NB4 (cell line): Measurements from ENCODE around the gene ARL4A.

Experiments used
- MAX ChIP-seq: IDR thresholded peaks from 2 replicates; pipeline ENCODE4 v1.6.1; 2011; ENCODE audit warnings: low read depth, low read length
- MYC ChIP-seq: IDR thresholded peaks from 2 replicates; pipeline ENCODE4 v1.6.1; 2011; ENCODE audit warnings: low read depth, low read length
- POLR2A ChIP-seq: IDR thresholded peaks from 2 replicates; pipeline ENCODE4 v1.6.1; 2011; ENCODE audit warnings: mild to moderate bottlenecking; ENCODE audit not compliant: insufficient read length; ENCODE audit errors: extremely low read depth
- TF ChIP-seq, protein P1 (sequence below): IDR thresholded peaks from one replicate; pipeline ENCODE4 v1.5.1; 2012; ENCODE audit warnings: low read depth, low read length

- TF ChIP-seq, protein P1, sequence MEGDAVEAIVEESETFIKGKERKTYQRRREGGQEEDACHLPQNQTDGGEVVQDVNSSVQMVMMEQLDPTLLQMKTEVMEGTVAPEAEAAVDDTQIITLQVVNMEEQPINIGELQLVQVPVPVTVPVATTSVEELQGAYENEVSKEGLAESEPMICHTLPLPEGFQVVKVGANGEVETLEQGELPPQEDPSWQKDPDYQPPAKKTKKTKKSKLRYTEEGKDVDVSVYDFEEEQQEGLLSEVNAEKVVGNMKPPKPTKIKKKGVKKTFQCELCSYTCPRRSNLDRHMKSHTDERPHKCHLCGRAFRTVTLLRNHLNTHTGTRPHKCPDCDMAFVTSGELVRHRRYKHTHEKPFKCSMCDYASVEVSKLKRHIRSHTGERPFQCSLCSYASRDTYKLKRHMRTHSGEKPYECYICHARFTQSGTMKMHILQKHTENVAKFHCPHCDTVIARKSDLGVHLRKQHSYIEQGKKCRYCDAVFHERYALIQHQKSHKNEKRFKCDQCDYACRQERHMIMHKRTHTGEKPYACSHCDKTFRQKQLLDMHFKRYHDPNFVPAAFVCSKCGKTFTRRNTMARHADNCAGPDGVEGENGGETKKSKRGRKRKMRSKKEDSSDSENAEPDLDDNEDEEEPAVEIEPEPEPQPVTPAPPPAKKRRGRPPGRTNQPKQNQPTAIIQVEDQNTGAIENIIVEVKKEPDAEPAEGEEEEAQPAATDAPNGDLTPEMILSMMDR, result no peak
- TF ChIP-seq POLR2A (no peak), MAX (no peak), MYC (no peak)
These were observed 22.5 kb downstream of the ARL4A start for GRCh38 chr7:12709726-12710502.
